Thyroid gland (tissue), 4 donors: ENCODE measurements around the gene VPREB1. TPM values are rescaled to one million over a fixed set of nuclear protein-coding genes. Genes with fewer than 3 reads are reported as not detected.
"Not testable (repeated sequence)": the region's sequence is repeated elsewhere in the genome, so short reads cannot be mapped to it uniquely, and the experiment has no call there.

Source experiments
- DNase-seq, 2 donors: peaks; one replicate each; pipeline ENCODE4 v3.0.0-alpha.2; 2019
- H3K27ac ChIP-seq, 3 donors: fragments of 200-600 bp; sonication (generic); 1 replicate in 2 of 3; 2 replicates in 1 of 3; pipeline ENCODE4 v1.5.1; 2016 to 2019; ENCODE audit warnings: mild to moderate bottlenecking in 1 of 3, moderate library complexity in 1 of 3
- H3K27me3 ChIP-seq: fragments of 200-600 bp; sonication (generic); one replicate; pipeline ENCODE4 v1.5.1; 2019
- H3K36me3 ChIP-seq, 2 donors: fragments of 200-600 bp; sonication (generic); one replicate each; pipeline ENCODE4 v1.5.1; 2016 to 2019
- H3K4me1 ChIP-seq, 2 donors: fragments of 200-600 bp; sonication (generic); one replicate each; pipeline ENCODE4 v1.5.1; 2017 to 2019
- H3K4me3 ChIP-seq, 3 donors: fragments of 200-600 bp; sonication (generic); replicated peaks in 1 of 3; 1 replicate in 2 of 3; 2 replicates in 1 of 3; pipeline ENCODE4 v1.5.1; 2016; ENCODE audit warnings: mild to moderate bottlenecking in 1 of 3
- H3K9me3 ChIP-seq: fragments of 200-600 bp; sonication (generic); one replicate; pipeline ENCODE4 v1.5.1; 2017
- POLR2A ChIP-seq, 2 donors: fragments of 450-650 bp; IDR thresholded peaks; one replicate each; pipeline ENCODE4 v1.6.1; 2017; ENCODE audit warnings: antibody characterized with exemption in 2 of 2, mild to moderate bottlenecking in 2 of 2, moderate library complexity in 1 of 2
- WGBS, 2 donors: methylation state at CpG; one replicate each; pipeline ENCODE4 v1.1.5; 2017; 5-methylcytosine and 5-hydroxymethylcytosine counted together
- intact Hi-C: fragments of 100-400 bp; cut with DNase I; formaldehyde crosslinking; loops from one replicate; pipeline ENCODE4 v1.15.1; 2023
- total RNA-seq, 4 donors: library from RNA; depleted of rRNA; stranded (reverse); fragments of >200 nt; gene quantifications; one replicate each; pipeline ENCODE4 v1.2.3, GENCODE V29; 2016
- TF ChIP-seq, protein P1 (sequence below), 6 experiments: fragments of 200-600 bp in 3 of 6; fragments of 450-650 bp in 3 of 6; sonication (generic) in 3 of 6; IDR thresholded peaks; one replicate each; pipeline ENCODE4 v1.5.1; 2016 to 2019; ENCODE audit warnings: antibody characterized with exemption in 6 of 6, mild to moderate bottlenecking in 2 of 6, inconsistent platforms in 1 of 6, moderate library complexity in 1 of 6

The VPREB1 gene
- total RNA-seq, 4 donors from 2014 or later: not detected

DNA sequence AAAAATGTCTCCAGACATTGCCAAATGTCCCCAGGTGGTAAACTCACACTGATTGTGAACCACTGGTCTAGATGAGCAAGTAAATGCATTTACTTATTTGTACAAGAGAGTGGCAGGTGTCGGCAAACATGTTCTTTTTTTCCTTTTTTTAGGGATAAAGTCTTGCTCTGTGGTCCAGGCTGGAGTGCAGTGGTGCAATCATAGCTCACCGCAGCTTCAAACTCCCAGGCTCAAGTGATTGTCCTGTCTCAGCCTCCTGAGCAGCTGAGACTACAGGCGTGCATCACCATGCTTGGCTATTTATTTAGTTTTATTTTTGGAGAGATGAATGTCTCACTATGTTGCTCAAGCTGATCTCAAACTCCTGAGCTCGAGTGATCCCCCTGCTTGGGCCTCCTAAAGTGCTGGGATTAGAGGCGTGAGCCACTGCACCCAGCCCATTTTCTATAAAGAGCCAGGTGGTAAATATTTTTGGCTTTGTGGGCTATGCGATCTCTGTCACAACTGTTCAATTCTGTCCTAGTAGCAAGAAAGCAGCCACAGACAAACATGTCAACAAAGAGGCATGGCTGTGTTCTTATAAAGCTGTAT lies 1.4 kb downstream of the VPREB1 start:
- intact Hi-C loops: no loop called here
- no peaks in the 10 kb centered on the region for H3K36me3 ChIP-seq
- H3K9me3 ChIP-seq: no peaks in the 10 kb centered on the region
- no peak overlapping the region for H3K27ac ChIP-seq
- H3K4me3 ChIP-seq: no peak overlapping the region
- TF ChIP-seq, protein P1, sequence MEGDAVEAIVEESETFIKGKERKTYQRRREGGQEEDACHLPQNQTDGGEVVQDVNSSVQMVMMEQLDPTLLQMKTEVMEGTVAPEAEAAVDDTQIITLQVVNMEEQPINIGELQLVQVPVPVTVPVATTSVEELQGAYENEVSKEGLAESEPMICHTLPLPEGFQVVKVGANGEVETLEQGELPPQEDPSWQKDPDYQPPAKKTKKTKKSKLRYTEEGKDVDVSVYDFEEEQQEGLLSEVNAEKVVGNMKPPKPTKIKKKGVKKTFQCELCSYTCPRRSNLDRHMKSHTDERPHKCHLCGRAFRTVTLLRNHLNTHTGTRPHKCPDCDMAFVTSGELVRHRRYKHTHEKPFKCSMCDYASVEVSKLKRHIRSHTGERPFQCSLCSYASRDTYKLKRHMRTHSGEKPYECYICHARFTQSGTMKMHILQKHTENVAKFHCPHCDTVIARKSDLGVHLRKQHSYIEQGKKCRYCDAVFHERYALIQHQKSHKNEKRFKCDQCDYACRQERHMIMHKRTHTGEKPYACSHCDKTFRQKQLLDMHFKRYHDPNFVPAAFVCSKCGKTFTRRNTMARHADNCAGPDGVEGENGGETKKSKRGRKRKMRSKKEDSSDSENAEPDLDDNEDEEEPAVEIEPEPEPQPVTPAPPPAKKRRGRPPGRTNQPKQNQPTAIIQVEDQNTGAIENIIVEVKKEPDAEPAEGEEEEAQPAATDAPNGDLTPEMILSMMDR (IDR thresholded peaks at IDR 0.05): no peak
- TF ChIP-seq POLR2A (IDR thresholded peaks at IDR 0.05): no peak
- no peak for DNase-seq
- H3K4me1 ChIP-seq: no peaks in the 10 kb centered on the region
- no peaks in the 10 kb centered on the region for H3K27me3 ChIP-seq
- WGBS, 2 donors: 84 to 85% methylated on average over 6 of the region's 6 CpGs

- 78 to 85% methylated on average over 6 of the region's 9 CpGs for WGBS, 2 donors
- Histone ChIP-seq H3K9me3 (no peaks in the 10 kb centered on the region), H3K36me3 (no peaks in the 10 kb centered on the region), H3K4me1 (no peaks in the 10 kb centered on the region), H3K27ac (no peak overlapping the region), H3K27me3 (no peaks in the 10 kb centered on the region), H3K4me3 (no peak overlapping the region)
- TF ChIP-seq, protein P1 (IDR thresholded peaks at IDR 0.05): no peak
- TF ChIP-seq POLR2A (IDR thresholded peaks at IDR 0.05): no peak
- DNase-seq: no peak
- intact Hi-C loops: no loop called here
Observed at GRCh38 chr22:22246706-22247105, 2.1 kb downstream of the VPREB1 start.

DNA sequence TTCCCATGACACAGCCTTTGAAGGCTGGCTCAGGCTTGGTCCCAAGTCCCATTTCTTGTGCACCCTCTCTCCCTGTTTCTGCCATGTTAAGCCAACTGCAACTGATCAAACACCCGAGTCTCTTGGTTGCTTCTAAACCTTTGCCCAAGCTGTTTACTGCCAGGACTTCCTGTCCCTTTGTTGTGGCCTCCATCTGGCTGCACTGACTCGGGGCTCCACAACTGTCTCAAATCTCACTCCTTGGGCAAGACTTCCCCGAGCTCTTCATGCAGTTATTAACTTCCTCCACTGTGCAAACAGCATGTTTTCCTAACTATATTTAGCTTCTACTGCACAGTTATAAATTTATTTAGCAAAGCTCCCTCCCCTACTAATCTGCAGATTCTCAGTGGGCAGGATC lies 4.3 kb downstream of the VPREB1 start:
- no peak for DNase-seq
- H3K4me1 ChIP-seq: no peaks in the 10 kb centered on the region
- no peak overlapping the region for H3K4me3 ChIP-seq
- WGBS, 2 donors: 36 to 51% methylated on average over 3 of the region's 3 CpGs
- no peaks in the 10 kb centered on the region for H3K27me3 ChIP-seq
- H3K36me3 ChIP-seq: no peaks in the 10 kb centered on the region
- H3K9me3 ChIP-seq: no peaks in the 10 kb centered on the region
- TF ChIP-seq POLR2A (IDR thresholded peaks at IDR 0.05): no peak
- TF ChIP-seq, protein P1 (IDR thresholded peaks at IDR 0.05): no peak
- intact Hi-C loops: no loop called here
- no peak overlapping the region for H3K27ac ChIP-seq

GRCh38 chr22:22250651-22251050 lies 6.1 kb downstream of the VPREB1 start:
- H3K4me3 ChIP-seq, H3K27me3 ChIP-seq, H3K9me3 ChIP-seq, intact Hi-C loops, DNase-seq, H3K4me1 ChIP-seq, H3K36me3 ChIP-seq, H3K27ac ChIP-seq: not testable (repeated sequence)
- WGBS, 2 donors: 79 to 84% methylated on average over 8 of the region's 8 CpGs

GRCh38 chr22:22256133-22256532 lies 11.5 kb downstream of the VPREB1 start:
- 80 to 81% methylated on average over 4 to 10 of the region's 13 CpGs for WGBS, 2 donors
- DNase-seq, H3K27me3 ChIP-seq, H3K36me3 ChIP-seq, intact Hi-C loops, H3K27ac ChIP-seq, H3K4me3 ChIP-seq, H3K9me3 ChIP-seq, H3K4me1 ChIP-seq: not testable (repeated sequence)

DNA sequence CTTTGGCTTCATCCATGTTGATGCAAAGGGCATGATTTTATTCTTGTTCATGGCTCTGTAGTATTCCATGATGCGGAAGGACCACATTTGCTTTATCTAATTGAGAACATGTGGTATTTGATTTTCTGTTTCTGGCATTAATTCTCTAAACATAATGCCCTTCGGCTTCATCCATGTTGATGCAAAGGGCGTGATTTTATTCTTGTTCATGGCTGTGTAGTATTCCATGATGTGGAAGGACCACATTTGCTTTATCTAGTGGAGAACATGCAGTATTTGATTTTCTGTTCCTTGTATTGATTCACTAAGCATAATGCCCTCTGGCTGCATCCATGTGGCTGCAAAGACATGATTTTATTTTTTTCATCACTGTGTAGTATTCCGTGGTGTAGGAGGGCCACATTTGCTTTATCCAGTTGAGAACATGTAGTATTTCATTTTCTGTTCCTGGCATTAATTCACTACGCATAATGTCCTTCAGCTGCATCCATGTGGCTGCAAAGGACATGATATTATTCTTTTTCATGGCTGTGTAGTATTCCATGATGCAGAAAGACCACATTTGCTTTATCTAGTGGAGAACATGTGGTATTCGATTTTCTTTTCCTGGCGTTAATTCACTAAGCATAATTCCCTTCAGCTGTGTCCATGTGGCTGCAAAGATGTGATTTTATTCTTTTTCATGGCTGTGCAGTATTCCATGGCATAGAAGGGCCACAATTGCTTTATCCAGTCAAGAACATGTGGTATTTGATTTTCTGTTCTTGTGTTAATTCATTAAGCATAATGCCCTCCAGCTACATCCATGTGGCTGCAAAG lies 14.2 kb downstream of the VPREB1 start:
- H3K4me3 ChIP-seq, intact Hi-C loops, H3K27me3 ChIP-seq, H3K36me3 ChIP-seq, H3K9me3 ChIP-seq, H3K27ac ChIP-seq, H3K4me1 ChIP-seq, DNase-seq: not testable (repeated sequence)
- WGBS, 2 donors: 91 to 93% methylated on average over 7 of the region's 7 CpGs

GRCh38 chr22:22260169-22260568 lies 15.6 kb downstream of the VPREB1 start:
- H3K4me3 ChIP-seq, H3K27me3 ChIP-seq, H3K4me1 ChIP-seq, H3K9me3 ChIP-seq, H3K27ac ChIP-seq, intact Hi-C loops, H3K36me3 ChIP-seq, DNase-seq: not testable (repeated sequence)
- WGBS, 2 donors: 95% methylated on average over 2 of the region's 2 CpGs

DNA sequence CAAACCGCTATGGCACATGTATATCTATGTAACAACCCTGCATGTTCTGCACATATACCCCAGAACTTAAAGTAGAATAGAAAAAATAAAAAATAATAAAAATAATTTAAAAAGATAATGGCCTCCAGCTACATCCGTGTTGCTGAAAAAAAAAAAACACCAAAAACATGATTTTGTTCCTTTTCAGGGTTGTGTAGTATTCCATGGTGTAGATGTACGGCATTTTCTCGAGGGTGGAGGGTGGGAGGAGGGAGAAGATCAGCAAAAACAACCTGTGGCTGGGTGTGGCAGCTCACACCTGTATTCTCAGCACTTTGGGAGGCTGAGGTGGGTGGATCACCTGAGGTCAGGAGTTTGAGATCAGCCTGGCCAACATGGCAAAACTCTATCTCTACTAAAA lies 16.0 kb downstream of the VPREB1 start:
- intact Hi-C loops, DNase-seq, H3K36me3 ChIP-seq, H3K4me3 ChIP-seq, H3K27ac ChIP-seq, H3K27me3 ChIP-seq, H3K4me1 ChIP-seq, H3K9me3 ChIP-seq: not testable (repeated sequence)
- WGBS, 2 donors: 84 to 89% methylated on average over 4 of the region's 4 CpGs

- WGBS, 2 donors: 47 to 48% methylated on average over 3 of the region's 3 CpGs
- peak in 1 of 2 donors; percentile 5 for DNase-seq
- not testable (repeated sequence) for H3K27ac ChIP-seq
Observed at GRCh38 chr22:22262332-22263074, 17.9 kb downstream of the VPREB1 start.

More at GRCh38 chr22:22262332-22263074, 17.9 kb downstream of the VPREB1 start:
- intact Hi-C loops, H3K4me1 ChIP-seq, H3K4me3 ChIP-seq, H3K36me3 ChIP-seq, H3K27me3 ChIP-seq, H3K9me3 ChIP-seq: not testable (repeated sequence)
